GM21447 (cell line): Measurements from ENCODE around the gene KRT14.
"Not testable (repeated sequence)": the region's sequence is repeated elsewhere in the genome, so short reads cannot be mapped to it uniquely, and the experiment has no call there.

ENCODE experiments used
- ATAC-seq: cut with Tn5 transposase; IDR thresholded peaks from one replicate; pipeline ENCODE4 v1.9.1; 2021; ENCODE audit not compliant: unreplicated experiment

KRT14 gene

GRCh38 chr17:41623184-41623861, 36.6 kb upstream of the KRT14 start:
- not testable (repeated sequence) for ATAC-seq

DNA sequence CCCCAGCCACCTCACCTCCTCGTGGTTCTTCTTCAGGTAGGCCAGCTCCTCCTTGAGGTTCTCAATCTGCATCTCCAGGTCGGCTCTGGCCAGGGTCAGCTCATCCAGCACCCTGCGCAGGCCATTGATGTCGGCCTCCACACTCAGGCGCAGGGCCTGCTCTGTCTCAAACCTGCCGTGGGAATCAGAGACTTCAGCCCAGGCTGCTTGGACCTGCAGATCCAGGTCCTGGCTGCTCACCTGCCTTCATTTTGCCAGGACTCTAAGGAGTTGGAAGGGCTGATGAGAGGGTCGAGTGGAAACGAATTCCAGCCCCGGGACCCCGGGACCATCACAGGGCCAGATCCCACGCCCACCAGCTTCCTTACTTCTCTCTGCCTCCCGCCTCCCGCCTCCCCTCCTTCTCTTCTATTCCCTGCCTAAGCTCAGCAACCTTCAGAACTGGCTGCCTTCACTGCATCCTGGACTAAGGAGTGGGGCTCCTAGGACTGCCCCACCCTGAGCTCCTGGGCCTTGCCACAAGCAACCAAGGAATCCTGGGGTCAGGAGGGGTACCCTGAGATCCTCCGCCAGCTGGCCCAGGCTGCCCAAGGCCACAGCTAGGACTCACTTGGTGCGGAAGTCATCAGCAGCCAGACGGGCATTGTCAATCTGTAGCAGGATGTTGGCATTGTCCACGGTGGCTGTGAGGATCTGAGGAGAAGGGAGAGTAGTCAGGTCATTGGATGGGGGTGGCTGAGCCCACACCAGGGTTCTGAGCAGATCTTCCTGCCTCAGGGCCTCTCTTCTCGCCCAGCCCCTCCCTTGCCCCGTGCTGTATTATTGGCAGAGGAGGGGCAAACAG, 35.9 kb upstream of the KRT14 start:
- ATAC-seq, result not testable (repeated sequence)

DNA sequence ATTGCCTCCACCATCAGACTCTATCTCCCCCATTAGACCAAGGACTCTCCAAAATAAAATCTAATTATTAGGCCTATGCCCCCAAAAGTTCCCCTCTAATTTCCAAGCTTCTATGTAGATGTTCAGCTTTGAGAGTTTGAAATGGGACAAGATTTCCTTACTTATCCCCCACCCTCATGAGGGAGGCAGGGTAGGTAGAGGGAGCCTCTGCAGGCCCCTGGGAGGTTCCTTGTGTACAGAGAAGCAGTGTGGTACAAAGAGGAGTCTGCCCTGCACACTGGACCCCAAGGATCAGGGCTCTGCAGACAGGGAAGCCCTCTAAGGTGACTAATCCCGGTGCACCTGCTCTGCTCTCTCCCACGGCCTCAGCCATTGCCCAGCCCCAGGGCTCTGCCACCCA, 35.2 kb upstream of the KRT14 start:
- ATAC-seq, result no peak

GRCh38 chr17:41621435-41621817, 34.7 kb upstream of the KRT14 start:
- not testable (repeated sequence) for ATAC-seq

- no peak for ATAC-seq
Observed at GRCh38 chr17:41620583-41621434, 34.1 kb upstream of the KRT14 start.

DNA sequence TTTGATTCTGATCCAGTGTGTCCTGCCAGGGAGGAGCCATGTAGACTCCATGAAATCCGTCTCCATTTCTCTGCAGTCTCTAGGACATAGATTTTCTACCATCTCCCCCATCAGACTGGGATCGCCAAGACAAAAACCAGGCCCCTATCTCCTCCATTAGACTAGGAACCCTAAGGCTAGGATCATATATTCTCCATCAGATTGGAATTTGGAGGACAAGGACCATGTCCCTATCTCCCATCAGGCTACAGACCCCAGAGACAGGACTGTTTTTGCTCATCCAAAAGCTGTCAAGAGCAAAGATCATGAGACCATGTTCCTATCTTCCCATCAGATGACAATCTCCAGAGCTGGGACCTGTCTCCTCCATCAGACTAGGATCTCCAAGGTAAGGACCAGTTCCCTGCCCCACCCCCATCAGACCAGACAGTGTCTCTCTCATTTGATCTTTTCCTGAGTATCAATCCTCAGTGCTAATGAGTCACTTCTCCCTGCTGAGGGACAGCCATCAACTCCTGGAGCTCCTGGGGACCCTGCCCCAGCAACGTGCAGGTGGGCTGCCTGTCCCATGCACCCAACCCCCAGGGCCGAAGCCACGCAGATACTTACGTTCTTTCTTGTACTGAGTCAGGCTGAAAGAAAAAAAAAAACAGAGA, 33.4 kb upstream of the KRT14 start:
- ATAC-seq, result not testable (repeated sequence)

DNA sequence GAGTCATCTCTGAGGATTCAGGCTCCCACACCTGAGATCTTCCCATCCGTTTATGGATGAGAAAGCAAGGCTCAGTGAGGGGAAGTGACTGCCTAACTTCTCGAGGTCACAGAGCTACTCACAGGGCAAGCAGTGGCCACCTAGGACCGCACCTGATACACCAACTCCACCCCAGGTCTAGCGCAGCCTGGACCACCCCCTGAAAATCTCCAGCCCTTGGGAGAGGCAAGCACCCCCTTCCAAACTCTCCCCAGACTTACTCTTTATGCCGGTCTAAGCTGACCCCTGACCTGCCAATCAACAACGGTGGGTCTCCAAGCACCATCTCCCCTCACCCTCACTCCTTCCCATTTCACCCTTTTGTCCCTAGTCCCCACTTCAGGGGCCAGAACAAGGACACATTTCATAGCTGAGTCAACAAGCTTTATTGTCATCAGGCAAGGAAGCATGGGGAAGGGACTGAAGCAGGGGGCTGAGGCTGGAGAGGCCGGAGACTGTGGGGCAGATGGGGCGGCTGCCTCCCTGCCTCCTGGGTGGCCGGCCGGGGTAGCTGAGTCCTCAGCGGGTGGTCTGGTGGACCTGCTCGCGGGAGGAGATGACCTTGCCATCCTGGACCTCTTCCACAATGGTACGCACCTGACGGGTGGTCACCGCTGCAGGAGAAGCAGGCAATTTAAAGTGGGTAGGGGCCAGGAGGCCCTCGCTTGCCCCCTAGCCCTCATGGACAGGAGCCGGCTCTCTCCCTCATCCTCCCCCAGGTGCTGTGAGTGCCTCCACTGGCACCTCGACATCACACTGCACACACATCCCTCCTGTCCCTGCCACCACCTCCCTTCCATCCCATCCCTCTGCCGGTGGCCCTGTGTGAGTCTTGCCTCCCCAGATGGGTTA, 32.6 kb upstream of the KRT14 start:
- ATAC-seq, result no peak

- no peak for ATAC-seq
Observed at GRCh38 chr17:41618341-41619035, 31.8 kb upstream of the KRT14 start.

DNA sequence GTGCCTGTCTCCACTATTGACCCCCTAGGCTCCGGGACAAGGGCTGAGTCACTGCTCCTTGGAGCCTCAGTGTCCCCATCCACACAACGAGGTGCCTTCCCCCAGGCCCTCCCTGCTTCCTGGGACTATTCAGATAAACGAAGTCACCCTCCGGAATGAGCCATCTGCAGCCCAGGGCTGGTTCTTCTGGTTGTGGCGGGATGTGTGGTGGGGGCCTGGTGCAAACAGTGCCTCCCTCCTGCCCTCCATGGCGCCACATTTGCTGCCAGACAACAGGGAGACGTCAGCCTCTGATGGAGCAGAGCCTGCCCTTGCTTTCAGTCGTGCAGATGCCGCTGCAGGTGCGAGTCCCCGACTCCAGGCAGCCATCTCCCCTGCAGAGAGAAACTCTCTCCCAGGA, 31.0 kb upstream of the KRT14 start:
- ATAC-seq, result no peak

GRCh38 chr17:41617136-41617535, 30.4 kb upstream of the KRT14 start:
- ATAC-seq, result no peak

GRCh38 chr17:41616486-41616885, 29.8 kb upstream of the KRT14 start:
- ATAC-seq, result not testable (repeated sequence)

DNA sequence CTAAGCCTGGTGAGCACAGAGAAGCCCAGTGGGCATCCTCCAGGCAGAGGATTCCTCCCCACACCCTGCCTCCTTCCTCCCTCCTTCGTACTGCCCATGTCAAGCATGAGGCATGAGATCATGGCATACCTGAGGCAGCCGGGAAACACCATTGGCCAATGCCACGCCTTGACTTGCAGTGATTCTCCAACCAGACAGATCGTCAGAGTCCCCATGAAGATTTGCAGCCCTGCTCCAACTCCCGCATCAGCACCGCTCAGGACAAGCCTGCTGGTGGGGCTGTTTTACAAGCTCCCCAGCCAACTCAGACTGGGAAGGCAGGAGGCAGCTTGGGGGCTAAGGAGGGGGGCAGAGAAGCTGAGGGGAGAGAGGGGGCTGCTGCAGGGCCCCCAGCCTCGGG, 28.8 kb upstream of the KRT14 start:
- ATAC-seq, result no peak

DNA sequence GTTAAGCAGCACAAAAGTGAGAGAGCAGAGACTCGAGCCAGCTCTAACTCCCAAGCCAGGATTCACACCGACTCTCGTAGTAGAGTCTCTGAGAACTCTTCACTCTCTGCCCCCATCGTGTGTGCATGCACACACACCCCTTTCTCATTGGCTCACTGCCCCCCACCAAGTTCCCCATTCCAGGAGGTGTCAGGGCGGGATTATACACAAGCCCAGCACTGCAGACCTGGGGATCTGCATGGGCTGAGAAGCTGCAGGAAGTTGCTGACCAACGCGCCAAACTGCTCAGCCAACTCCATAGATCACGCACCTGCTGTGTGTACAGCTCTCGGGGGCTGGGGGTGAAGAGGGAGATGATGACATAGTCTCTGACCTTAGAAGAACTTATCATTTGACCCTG, 28.1 kb upstream of the KRT14 start:
- ATAC-seq, result not testable (repeated sequence)

DNA sequence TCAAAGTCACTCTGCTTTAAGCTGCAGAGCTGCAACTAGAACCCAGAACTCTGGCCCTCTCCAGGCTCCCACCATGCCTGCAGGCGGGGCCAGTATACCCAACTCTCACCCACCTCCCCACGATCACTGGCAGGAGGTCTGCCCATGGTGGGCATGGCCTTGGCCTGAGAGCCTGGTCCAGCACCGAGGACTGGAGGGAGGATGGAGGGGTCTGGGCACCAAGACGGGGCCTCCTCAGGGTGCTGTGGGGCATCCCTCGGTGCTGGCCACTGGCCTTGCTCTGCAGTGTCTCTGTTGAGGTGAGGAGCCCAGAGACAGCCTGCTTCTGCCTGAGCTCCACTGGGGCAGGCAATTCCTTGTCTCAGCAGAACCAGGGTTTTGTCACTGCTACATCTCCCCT, 27.4 kb upstream of the KRT14 start:
- no peak for ATAC-seq

DNA sequence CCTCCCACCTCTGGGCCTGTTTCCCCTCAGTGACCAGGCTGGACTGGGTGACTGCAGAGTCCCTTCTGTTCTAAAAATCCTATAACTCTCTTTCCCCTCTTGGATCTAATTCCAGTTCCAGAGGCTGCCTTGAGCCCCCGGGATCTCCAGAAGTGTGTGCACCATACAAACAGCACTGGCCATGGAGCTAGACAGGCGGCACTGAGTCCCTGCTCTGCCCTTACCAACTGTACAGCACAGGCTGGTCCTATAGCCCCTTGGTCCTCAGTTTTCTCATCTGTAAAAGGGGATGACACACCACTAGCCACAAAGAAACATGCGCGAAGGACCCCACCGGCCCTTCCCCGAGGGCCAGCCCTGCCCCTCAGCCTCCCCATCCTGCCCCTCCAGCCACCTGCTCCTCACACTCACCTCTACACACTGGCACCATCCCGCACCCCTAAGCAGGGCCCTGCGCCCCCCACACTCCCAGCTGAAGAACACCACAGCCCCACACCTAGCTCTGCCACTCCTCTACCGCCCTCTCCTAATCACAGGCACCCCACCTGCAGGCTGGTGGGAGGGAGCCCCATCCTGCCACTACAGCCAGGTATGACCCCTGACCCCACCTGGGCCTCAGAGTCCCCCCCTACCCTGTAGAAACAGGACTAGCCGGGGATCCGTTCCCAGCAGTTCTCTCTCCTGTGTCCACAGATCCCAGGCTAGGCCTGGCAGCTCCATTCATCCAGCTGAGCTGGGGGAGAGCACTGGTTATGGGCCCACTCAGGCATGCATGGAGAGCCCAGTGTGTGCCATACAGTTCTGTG, 26.8 kb upstream of the KRT14 start:
- no peak for ATAC-seq

DNA sequence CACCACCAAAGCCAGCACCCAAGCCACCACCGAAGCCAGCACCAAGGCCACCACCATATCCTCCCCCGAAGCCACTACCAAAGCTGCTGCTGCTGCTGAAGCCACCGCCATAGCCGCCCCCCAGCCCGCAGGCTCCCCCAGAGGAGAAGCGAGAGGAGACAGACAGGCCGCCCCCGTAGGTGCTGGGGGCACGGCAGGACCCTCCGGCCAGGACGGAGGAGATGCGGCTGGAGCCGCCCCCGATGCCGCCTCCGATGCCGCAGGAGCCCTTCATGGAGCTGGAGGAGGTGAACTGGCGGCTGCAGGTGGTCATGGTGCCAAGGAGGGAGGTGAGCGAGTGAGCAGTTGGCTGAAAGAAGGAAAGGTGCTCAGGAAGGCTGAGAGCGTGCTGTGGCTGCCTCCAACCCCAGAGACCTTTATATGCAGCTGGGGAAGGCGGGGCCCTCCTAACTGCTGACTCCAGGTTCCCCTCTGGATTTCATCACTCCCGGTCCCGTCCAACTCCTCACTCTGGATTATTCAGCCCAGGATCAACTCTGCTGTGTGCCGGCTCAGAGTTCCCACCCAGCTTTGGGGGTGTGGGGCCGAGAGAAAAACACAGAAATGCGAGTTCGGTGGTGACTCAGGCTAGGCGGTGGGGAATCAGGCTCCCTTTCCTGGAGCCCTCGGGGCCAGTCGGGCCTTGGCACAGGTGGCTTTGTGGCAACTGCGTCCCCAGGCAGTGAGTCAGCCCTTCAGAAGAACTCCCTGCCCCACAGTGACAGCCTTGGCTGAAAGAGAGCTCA, 25.9 kb upstream of the KRT14 start, which contains the start of gene KRT16:
KRT16 (minus strand) TSS at position 392 of the 785 bp plus-strand sequence; CDS start at position 313, 79 bp downstream.
- ATAC-seq, result not testable (repeated sequence)

DNA sequence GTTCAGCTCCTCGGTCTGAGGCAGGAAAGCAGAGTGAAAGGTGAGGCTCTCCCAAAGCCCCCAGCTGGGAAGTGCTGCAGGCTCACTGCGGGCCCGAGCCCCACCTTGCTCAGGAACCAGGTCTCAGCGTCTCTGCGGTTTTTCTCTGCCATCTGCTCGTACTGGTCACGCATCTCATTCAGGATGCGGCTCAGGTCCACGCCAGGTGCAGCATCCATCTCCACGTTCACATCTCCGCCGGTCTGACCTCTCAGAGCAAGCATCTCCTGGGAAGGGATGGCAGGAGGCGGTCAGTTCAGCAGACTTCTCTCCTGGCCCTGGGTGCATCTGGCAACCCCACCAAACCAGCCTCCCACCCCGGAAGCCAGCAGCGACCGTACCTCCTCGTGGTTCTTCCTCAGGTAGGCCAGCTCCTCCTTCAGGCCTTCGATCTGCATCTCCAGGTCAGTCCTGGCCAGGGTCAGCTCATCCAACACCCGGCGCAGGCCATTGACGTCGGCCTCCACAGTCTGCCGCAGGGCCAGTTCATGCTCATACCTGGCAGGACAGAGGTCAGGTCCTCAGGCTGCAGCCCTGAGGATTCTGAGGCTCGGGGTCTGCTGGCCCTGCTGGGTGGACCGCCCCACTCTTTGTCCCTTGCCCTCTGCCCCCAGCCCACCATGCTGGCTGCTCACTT, 24.4 kb upstream of the KRT14 start:
- no peak for ATAC-seq
